Progenitor cell of endocrine pancreas (in vitro differentiated cells): ENCODE measurements around the gene GDPGP1. TPM values are rescaled to one million over a fixed set of nuclear protein-coding genes. Genes with fewer than 3 reads are reported as not detected.
A peak's percentile ranks its signal among the peaks of the same experiment; 100 is the strongest.

ENCODE experiments used
- DNase-seq: peaks from one replicate; pipeline ENCODE4 v3.0.0; 2021; ENCODE audit warnings: low spot score; ENCODE audit not compliant: unreplicated experiment
- H3K27ac Mint-ChIP-seq: 2 replicates; pipeline ENCODE4 v1.8.0; 2021; ENCODE audit warnings: mild to moderate bottlenecking, moderate library complexity, mixed read lengths
- H3K27me3 Mint-ChIP-seq: 2 replicates; pipeline ENCODE4 v1.8.0; 2021; ENCODE audit warnings: mixed read lengths
- H3K36me3 Mint-ChIP-seq: 2 replicates; pipeline ENCODE4 v1.8.0; 2022; ENCODE audit warnings: mixed read lengths; ENCODE audit not compliant: insufficient read depth
- H3K4me1 Mint-ChIP-seq: 2 replicates; pipeline ENCODE4 v1.8.0; 2021; ENCODE audit warnings: low read depth, mixed read lengths
- H3K4me3 Mint-ChIP-seq: 2 replicates; pipeline ENCODE4 v1.8.0; 2021; ENCODE audit warnings: low read depth, mild to moderate bottlenecking, moderate library complexity, mixed read lengths
- H3K9me3 Mint-ChIP-seq: 2 replicates; pipeline ENCODE4 v1.8.0; 2021; ENCODE audit warnings: low read depth, mixed read lengths
- total RNA-seq: library from RNA; stranded (reverse); gene quantifications from 2 replicates; pipeline ENCODE4 v1.2.1, GENCODE V29; 2021
- TF ChIP-seq, protein P1 (sequence below): fragments of 200-600 bp; sonication (generic); IDR thresholded peaks from one replicate; pipeline ENCODE4 v1.5.0; 2021; ENCODE audit warnings: antibody characterized with exemption, mild to moderate bottlenecking; ENCODE audit not compliant: unreplicated experiment

The GDPGP1 gene
- total RNA-seq, 1 donor from 2014 or later, result 7.8 TPM

DNA sequence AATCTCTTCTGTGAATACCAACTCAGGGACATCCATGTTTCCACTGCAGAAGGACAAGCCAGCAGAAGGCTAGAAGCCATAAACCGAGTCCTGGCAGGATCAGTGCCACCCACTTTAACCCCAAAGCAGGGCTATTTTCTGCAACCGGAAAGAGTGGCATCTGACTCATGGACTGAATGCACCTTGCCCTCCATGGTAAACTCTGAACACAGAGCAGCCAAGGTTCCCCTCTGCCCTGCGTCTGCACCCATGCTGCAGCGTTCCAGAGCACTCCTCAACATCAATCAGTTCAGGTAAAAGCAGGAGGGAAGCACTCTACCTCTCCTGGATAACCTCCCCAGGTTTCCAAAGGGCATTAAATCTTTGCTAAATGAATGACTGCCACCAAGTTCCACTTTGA lies 30.7 kb downstream of the GDPGP1 start:
- Mint-ChIP-seq H3K4me3 (peak overlapping the region; percentile 96), H3K27me3 (no peaks in the 10 kb centered on the region), H3K9me3 (no peaks in the 10 kb centered on the region), H3K36me3 (peaks cover 7% of the 10 kb centered on the region), H3K27ac (peak overlapping the region; percentile 98), H3K4me1 (peaks cover 26% of the 10 kb centered on the region)
- DNase-seq, result no peak
- TF ChIP-seq, protein P1, sequence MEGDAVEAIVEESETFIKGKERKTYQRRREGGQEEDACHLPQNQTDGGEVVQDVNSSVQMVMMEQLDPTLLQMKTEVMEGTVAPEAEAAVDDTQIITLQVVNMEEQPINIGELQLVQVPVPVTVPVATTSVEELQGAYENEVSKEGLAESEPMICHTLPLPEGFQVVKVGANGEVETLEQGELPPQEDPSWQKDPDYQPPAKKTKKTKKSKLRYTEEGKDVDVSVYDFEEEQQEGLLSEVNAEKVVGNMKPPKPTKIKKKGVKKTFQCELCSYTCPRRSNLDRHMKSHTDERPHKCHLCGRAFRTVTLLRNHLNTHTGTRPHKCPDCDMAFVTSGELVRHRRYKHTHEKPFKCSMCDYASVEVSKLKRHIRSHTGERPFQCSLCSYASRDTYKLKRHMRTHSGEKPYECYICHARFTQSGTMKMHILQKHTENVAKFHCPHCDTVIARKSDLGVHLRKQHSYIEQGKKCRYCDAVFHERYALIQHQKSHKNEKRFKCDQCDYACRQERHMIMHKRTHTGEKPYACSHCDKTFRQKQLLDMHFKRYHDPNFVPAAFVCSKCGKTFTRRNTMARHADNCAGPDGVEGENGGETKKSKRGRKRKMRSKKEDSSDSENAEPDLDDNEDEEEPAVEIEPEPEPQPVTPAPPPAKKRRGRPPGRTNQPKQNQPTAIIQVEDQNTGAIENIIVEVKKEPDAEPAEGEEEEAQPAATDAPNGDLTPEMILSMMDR, result no peak

DNA sequence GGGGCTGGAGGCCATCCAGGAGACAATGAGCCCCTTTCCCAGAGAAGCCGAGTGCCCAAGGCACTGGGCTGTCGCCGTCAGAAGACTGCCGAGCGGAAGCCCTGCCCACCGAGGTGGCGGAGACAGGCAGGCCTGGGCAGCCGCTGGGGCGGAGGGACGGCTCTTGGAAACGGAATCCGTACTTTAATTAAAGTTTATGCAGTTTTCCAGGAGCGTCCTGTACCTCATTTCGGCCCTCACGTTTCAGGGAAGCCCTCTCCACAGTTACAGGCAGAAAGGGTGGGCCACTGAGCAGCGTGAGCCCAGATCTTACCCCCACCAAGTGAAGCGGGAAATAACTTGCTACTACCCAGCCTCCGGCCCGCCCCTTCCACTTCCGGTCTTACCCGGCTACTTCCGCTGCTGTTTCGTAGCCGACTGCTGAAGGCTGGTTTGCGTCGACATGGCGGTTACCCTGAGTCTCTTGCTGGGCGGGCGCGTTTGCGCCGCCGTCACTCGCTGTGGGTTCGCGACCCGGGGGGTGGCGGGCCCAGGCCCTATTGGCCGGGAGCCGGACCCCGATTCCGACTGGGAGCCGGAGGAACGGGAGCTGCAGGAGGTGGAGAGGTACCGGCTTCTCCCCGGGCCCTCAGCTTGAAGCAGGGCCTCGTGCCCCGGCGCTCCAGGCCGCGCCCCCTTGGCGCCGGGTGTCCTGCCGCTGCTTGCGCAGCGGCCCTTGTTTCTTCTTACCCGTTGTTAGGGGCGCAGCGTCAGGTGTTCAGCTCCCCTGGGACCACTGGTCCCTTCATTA lies 31.5 kb downstream of the GDPGP1 start, which contains the start of gene NGRN:
NGRN (plus strand) TSS at position 402 of the 790 bp plus-strand sequence; CDS start at position 443, 41 bp downstream.
- H3K36me3 Mint-ChIP-seq, result peaks cover 11% of the 10 kb centered on the region
- no peaks in the 10 kb centered on the region for H3K9me3 Mint-ChIP-seq
- H3K4me3 Mint-ChIP-seq, result peak within 1 kb of the TSS; percentile 96
- H3K4me1 Mint-ChIP-seq, result peaks cover 30% of the 10 kb centered on the region
- peak within 1 kb of the TSS; percentile 98 for H3K27ac Mint-ChIP-seq
- peak; percentile 60 for DNase-seq
- TF ChIP-seq, protein P1, result no peak
- no peaks in the 10 kb centered on the region for H3K27me3 Mint-ChIP-seq

DNA sequence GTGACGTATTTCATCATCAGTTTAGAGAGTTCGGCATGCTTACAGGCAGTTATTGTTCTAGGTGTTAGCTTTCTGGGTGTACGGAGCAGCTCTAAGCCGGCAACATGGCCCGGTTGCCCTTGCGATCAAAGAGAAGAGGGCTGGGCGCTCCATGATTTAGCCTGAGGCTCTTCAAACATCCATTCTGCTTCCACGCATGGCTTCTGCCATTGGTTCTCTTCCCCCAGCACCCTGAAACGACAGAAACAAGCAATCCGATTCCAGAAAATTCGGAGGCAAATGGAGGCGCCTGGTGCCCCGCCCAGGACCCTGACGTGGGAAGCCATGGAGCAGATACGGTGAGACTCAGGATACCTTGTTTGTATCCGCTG lies 32.0 kb downstream of the GDPGP1 start:
- peaks cover 30% of the 10 kb centered on the region for H3K4me1 Mint-ChIP-seq
- no peak for DNase-seq
- H3K9me3 Mint-ChIP-seq, result no peaks in the 10 kb centered on the region

DNA sequence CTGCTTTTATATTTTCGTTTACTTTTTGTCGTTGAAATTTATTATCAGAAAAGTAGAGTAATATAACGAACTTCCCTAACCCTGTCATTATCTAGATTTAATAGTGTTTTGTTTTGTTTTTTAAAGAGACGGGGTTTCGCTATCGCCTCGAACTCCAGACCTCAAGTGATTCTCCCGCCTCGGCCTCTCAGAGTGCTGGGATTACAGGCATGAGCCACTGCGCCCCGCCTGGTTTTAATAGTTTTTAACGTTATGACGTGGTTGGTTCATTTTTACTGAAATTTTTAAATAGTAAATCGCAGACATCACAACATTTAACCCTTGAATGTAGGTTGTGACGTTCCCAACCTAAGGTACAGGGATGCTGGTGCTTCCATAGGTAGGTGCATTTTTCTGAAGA lies 32.5 kb downstream of the GDPGP1 start:
- Mint-ChIP-seq H3K36me3 (peaks cover 12% of the 10 kb centered on the region), H3K4me1 (peaks cover 30% of the 10 kb centered on the region), H3K4me3 (peak overlapping the region; percentile 96), H3K9me3 (no peaks in the 10 kb centered on the region), H3K27me3 (no peaks in the 10 kb centered on the region), H3K27ac (peak overlapping the region; percentile 98)
- TF ChIP-seq, protein P1, result no peak
- DNase-seq, result no peak

More for the DNA sequence above, 32.0 kb downstream of the GDPGP1 start:
- TF ChIP-seq, protein P1, result no peak
- H3K4me3 Mint-ChIP-seq, result peak overlapping the region; percentile 96
- peaks cover 12% of the 10 kb centered on the region for H3K36me3 Mint-ChIP-seq
- peak overlapping the region; percentile 98 for H3K27ac Mint-ChIP-seq
- no peaks in the 10 kb centered on the region for H3K27me3 Mint-ChIP-seq

DNA sequence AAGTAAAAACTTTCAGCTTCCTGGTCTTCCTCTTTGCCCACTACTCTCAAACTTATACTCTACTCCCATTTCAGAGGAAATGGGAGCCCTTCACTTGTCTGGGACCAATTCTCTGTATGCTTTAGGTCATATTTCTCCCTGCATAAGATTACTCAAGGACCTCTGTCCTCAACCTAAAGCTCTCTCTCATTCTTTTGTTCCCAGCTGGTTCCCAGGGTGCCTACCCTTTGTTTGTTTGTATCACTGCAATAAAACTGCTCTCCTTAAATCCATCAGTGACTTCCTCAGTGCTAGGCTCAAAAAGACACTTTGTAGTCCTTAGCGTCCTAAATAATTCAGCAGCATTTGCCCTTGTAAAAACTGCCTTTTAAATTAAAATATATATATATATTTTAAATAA lies 34.4 kb downstream of the GDPGP1 start:
- Mint-ChIP-seq H3K27me3 (no peaks in the 10 kb centered on the region), H3K36me3 (peaks cover 17% of the 10 kb centered on the region), H3K9me3 (no peaks in the 10 kb centered on the region), H3K27ac (peak overlapping the region; percentile 90), H3K4me3 (peak overlapping the region; percentile 67), H3K4me1 (peaks cover 30% of the 10 kb centered on the region)
- DNase-seq, result no peak
- TF ChIP-seq, protein P1, result no peak
